Stimulated activated CD8-positive, alpha-beta memory T cell treated with anti-CD3 and anti-CD28 coated beads, Interleukin-4, amount 100 ng/mL, for 48 hours (primary cell): ENCODE measurements around the gene FGF2.
"Not testable (repeated sequence)": the region's sequence is repeated elsewhere in the genome, so short reads cannot be mapped to it uniquely, and the experiment has no call there.

ENCODE experiments used
- DNase-seq: peaks from one replicate; pipeline ENCODE4 v3.0.0-alpha.2; 2020

The FGF2 gene

DNA sequence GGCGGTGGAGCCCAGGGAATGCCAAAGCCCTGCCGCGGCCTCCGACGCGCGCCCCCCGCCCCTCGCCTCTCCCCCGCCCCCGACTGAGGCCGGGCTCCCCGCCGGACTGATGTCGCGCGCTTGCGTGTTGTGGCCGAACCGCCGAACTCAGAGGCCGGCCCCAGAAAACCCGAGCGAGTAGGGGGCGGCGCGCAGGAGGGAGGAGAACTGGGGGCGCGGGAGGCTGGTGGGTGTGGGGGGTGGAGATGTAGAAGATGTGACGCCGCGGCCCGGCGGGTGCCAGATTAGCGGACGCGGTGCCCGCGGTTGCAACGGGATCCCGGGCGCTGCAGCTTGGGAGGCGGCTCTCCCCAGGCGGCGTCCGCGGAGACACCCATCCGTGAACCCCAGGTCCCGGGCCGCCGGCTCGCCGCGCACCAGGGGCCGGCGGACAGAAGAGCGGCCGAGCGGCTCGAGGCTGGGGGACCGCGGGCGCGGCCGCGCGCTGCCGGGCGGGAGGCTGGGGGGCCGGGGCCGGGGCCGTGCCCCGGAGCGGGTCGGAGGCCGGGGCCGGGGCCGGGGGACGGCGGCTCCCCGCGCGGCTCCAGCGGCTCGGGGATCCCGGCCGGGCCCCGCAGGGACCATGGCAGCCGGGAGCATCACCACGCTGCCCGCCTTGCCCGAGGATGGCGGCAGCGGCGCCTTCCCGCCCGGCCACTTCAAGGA, at the start of gene FGF2:
FGF2 (plus strand) TSS at position 279 of the 705 bp plus-strand sequence; CDS start at position 623, 344 bp downstream.
- DNase-seq, result peak; percentile 47

- no peak for DNase-seq
Observed at GRCh38 chr4:122776916-122777315, 49.7 kb upstream of the FGF2 start.

DNA sequence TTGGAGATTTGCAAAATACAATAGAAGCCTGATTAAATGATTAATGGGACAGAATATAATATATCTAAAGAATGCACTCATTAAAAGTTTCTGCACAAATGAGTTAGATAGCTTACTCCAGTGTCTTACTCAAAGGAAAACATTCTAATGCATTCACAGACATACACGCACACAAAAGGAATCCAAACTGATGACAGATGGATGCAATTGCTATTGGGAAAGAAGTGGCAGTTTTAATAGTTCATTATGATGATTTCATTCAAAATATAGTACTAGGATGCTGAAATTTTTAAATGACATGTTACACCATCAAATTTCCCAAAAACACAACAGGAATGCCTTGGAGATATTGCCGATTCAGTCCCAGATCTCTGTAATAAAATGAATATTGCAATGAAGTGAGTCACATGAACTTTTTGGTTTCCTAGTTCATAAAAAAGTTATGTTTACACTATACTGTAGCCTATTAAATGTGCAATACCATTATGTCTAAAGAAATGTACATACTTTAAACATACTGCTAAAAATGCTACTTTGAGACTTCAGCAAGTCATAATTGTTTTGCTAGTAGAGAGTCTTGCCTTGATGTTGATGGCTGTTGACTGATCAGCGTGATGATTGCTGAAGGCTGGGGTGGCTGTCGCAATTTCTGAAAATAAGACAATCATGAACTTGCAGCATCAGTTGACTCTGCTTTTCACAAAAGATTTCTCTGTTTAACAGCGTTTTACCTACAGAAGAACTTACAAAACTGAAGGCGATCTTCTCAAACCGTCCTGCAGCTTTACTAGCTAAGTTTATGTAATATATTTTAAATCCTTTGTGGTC, 48.6 kb upstream of the FGF2 start:
- no peak for DNase-seq

DNA sequence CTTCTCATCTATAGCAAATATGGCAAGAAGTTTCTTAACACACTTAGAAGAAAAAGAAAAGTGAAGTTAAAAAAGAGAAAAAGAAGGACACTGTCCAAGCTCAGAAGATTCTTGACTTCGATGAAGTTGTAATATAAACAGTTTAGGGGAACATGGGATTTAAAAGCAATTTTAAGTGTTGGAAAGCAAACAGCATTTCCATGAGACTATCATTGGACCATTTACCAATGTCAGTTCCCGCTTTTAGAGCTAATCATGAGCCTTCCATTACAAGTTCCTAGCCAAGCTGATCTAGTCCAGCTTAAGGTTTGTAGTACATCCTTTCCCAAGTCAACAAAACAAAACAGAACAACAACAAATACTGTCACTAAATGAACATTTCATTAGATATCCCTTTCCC, 45.1 kb upstream of the FGF2 start:
- no peak for DNase-seq

DNA sequence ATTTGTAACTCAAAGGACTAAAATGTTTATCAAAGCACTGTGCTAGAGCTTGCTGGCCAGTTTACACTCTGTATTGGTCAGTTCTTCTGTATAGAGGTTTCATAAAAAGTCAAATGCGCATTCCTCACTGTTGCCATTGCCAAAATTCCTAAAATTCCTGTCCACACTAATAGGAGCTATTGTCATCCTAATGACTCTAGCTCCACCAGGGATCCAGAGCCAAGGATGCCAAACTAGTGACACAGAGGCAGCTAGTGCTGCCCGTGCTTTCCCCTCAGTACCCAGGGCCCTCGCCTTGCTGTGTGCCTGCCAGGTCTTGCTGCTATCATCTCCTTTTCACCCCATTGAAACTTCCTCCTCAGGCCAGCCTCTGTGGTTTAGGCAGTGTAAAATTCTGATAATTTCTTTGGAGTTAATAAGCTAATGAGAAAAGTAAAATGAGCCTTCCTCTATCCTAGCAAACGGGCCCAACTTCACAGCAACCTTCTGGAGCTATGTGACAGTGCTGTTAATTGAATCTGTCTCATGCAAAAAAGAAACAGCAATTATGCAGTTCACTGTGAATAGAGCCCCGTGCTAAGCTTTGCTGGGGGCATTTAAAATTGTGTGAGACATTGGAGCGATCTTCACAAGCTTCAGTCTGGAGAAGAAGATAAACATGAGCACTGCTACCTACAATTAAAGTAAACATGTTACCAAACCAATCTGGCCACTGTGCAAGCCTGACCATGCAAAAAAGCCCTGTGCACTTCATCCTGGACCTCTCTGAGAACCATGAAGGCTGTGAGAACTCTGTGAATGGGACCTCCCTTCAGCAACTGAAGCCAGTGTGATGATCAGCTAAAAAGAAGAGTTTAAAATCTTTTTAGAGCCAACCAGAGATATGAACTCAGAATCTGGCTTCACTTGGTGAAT, 43.1 kb upstream of the FGF2 start:
- DNase-seq, result no peak

- no peak for DNase-seq
Observed at GRCh38 chr4:122784261-122784660, 42.4 kb upstream of the FGF2 start.

DNA sequence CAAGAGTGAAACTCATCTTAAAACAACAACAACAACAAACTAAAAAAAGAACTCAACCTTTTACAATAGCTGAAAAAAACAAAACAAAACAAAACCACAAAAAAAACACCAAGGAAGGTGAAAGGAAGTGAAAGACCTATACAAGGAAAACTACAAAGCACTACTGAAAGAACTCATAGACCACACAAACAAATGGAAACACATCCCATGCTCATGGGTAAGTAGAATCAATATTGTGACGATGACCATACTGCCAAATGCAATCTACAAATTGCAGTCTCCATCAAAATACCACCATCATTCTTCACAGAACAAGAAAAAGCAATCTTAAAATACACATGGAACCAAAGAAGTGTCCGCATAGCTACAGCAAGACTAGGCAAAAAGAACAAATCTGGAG, 41.5 kb upstream of the FGF2 start:
- no peak for DNase-seq

DNA sequence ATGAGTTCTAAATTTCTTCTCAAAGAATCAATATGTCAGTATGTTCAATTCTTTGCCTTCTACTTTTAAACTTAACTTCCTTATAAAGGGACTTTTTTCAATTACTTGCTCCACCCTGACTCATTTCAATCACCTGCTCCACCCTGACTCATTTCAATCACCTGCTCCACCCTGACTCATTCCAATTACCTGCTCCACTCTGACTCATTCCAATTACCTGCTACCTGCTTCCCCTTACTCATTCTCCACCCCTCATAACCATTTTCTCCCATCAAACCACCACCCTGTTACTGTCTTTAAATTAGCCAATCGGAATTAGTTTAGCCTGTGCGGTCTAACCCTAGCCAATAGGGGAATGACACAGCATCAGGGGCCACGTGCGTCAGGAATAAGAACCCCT, 40.3 kb upstream of the FGF2 start:
- DNase-seq, result not testable (repeated sequence)

DNA sequence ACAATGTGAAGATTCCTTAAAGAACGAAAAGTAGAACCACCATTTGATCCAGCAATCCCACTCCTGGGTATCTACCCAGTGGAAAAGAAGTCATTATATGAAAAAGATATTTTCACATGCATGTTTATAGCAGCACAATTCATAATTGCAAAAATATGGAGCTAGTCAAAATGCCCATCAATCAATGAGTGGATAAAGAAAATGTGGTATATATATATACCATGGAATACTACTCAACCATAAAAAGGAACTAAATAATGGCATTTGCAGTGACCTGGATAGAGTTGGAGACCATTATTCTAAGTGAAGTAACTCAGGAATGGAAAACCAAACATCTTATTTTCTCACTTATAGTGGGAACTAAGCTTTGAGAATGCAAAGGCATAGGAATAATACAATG, 39.7 kb upstream of the FGF2 start:
- not testable (repeated sequence) for DNase-seq

- no peak for DNase-seq
Observed at GRCh38 chr4:122787940-122788339, 38.7 kb upstream of the FGF2 start.

GRCh38 chr4:122788935-122789334, 37.7 kb upstream of the FGF2 start:
- no peak for DNase-seq

DNA sequence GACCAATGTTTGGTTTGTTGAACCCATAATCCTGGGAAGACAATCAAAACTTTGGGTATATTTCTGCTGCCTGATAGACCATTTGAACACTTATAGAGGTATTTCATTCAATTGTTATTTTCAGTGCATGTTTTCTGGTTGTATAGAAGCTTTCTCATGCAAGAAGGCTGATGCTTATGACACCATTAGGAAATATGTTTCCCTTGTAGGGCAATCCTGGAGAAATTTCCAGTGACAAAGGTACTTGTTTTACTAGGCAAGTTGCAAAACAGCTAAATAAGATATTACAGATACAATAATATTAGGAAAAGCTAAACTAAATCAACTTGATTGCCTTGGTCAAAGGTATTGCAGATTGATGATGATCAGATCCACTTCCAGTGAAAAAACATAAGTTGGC, 32.8 kb upstream of the FGF2 start:
- DNase-seq, result no peak

- DNase-seq, result no peak
Observed at GRCh38 chr4:122796801-122797404, 29.7 kb upstream of the FGF2 start.

DNA sequence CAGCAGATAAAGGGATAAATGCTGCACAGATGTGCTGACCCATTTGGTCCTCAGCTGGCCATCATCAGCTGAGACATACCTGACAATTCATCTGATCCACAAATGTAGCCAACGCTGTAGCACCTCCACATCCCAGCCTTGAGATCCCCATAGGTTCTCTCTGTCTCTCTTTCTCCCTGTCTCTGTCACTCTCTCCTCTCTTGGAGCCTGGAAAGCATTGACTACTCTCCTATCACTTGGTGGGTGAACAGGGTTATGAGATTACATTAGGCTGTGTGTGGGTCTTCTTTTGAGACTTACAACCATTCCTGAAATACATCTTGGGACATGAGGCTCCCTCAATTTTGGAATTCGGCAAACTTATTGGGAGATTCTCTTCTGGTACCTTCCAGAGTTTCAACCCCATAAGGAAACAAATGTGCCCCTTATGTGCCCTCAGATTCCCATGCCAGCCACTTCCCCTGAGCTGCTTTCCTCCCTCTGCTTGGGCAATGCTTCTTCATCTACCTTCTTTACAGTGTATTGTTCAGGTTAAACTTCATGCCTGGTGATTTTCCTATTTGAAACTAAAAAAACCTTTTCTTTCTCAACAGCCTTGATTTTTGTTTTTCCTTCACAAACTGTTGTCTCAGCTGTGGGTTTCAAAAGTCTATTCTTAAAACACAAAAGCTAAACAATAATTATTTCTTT, 29.1 kb upstream of the FGF2 start:
- no peak for DNase-seq

GRCh38 chr4:122798101-122798500, 28.5 kb upstream of the FGF2 start:
- no peak for DNase-seq

GRCh38 chr4:122798917-122799316, 27.7 kb upstream of the FGF2 start:
- no peak for DNase-seq

DNA sequence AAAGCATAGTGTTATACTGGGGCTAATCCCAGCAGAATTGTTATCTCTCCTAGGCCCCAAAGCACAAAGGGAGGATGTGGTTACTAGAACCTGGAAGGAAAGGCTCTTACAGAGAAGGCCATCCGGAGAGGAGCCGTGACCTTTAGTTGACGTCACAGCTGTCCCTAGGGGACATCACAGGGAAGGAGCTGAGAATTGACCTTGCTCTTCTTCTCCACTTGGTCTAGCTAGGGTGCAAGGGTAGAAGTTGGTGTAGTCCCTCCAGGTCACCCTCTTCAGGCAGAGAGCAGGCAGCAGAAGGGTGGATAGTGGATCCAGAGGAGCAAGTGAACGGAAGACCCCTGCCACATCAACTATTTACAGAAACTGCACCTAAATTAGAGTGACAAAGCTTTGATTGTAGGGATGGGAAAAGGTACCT, 22.8 kb upstream of the FGF2 start:
- DNase-seq, result no peak

DNA sequence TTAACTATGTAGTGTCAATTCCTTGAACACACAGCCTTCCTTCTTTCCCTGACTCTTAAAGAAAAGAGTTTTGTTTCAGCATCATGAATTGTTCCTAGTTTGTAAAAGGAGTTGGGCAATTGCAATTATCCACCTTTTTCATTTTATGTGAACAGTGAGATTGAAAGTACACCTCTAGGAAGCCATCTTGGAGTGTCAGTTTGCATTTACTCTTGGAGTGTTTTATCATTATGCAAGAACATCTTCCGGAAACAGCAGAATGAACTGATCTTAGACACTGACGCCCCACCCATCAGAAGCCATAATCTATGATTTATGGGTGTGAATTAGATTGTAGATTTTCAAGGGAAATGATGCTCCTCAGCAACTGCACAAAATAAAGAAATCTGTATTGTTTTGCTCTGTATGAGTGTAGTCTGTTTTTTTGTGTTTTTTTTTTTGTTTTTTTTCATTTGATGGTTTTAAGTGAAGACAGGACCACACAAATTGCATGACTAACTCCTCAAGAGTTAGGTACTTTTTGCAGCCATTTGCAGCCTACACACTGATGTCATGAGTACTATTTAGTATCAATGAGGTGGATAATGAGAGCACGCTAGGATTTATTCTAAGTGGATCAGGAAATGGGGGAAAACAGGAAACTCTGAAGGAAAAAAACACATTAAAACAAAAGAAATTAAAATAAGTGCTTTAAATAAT, 19.5 kb upstream of the FGF2 start:
- DNase-seq, result no peak

DNA sequence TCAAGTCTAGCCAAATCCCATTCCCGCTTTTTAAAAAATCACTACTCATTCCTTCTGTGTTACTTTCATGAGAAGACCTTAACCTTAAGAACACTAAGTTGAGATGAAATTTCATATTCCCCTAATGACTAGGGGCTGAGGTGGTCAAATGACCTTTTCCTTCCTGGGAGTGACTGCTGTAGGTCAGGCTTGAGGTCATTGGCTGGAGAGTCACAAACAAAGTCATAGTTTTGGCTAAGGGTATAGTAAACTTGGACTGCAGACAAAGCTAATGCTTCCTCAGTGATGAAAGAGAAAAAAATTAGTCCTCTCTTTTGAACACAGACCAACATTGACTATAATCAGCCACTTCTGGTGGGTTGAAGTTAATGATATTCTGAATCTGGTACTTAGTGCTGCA, 16.0 kb upstream of the FGF2 start:
- no peak for DNase-seq

GRCh38 chr4:122811781-122812180, 14.8 kb upstream of the FGF2 start:
- DNase-seq, result not testable (repeated sequence)

- not testable (repeated sequence) for DNase-seq
Observed at GRCh38 chr4:122812823-122813222, 13.8 kb upstream of the FGF2 start.

DNA sequence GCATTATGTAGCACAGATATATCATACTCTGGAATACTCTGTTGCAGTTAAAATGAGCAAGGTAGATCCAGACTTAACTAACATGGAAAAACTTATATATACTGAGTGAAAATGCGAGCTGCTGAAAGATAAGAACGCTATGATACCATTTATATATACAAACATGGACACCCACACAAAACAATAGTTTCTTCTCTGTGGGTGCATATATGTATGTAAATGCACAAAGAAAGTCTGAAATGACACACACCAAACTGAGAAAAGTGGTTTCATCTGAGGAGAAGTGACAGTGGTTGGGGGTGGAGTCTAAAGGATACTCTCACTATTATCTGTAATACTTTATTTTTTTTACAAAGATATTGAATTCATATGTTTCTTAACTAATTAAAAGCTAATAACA, 12.2 kb upstream of the FGF2 start:
- DNase-seq, result no peak
